Cerebellar cortex (tissue), 1 donor: ENCODE measurements around the gene TBC1D16.

Source experiments
- DNase-seq: peaks from one replicate; pipeline ENCODE4 v3.0.0-alpha.2; 2015; ENCODE audit warnings: low spot score

Gene TBC1D16

GRCh38 chr17:79926142-79926604, 109.5 kb downstream of the TBC1D16 start:
- DNase-seq, result no peak

- DNase-seq, result peak; percentile 11
Observed at GRCh38 chr17:79925242-79925957, 110.3 kb downstream of the TBC1D16 start.

- no peak for DNase-seq
Observed at GRCh38 chr17:79924639-79924976, 111.1 kb downstream of the TBC1D16 start.

GRCh38 chr17:79923974-79924638, 111.6 kb downstream of the TBC1D16 start:
- DNase-seq, result peak; percentile 62

- no peak for DNase-seq
Observed at GRCh38 chr17:79922798-79923197, 112.9 kb downstream of the TBC1D16 start.

DNA sequence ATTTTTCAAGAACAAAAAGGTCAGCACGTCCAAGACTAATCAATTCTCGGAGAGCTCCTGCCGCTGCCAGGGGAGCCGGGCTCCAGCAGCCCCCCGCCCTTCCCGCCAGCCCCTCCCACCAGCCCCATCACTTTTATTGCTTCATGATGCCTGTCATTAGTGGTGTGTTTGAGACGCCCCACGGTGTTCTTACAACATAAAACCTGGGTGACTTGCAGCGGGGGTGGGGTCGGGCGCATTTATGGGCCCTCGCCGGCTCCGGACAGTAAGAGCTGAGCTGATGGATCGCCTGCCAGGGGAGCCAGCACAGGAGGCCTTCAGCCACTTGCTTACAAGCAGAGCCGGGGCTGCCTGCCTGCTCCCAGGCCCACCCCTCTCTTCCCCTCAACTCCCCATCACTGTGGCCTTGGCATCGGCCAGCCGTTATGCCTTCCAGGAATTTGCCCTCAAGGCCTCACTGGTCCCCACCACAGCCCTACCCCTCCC, 113.5 kb downstream of the TBC1D16 start:
- no peak for DNase-seq

GRCh38 chr17:79921411-79922115, 114.1 kb downstream of the TBC1D16 start:
- DNase-seq, result no peak

- DNase-seq, result no peak
Observed at GRCh38 chr17:79920751-79921410, 114.8 kb downstream of the TBC1D16 start.

DNA sequence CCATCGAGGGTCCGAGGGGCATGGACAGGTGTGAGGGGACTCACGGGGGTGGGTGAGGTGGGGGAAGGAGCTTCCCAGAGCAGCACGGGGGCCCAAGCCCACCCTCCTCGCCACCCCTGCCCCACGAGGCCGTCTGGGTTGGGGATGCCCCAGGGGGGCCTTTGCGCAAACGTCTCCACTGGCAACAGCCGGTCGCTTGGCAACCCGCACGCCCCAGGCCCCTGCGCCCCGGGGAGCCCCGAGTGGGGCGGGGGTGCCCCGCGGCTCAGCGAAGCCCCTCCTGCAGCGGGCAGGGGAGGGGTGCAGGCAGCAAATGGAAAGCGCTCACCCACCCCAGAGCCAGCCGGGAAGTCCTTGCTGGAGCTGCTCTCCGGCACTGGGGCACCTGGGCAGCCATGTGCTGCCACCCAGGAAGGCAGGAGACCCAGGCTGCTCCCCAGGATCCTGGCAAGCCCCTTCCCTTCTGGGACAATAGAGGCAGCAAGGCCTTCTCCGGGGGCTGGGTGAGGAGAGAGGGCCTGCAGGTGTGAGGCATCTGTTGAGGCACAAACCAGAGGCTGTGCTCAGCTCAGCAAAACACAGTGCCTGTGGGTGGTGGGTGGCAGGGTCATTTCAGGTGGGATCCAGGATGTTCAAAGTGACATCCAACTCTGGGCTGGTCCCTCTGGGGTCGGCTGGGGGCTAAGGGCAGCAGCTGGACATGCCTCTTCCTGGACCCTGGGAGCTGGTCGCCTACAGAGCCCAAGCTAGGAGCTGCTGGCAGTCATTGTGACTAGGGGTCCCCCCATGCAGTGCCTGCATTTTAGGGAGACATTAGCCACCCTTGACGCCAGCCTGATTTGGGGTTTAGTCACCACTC, 115.6 kb downstream of the TBC1D16 start:
- DNase-seq, result no peak

GRCh38 chr17:79919164-79919585, 116.5 kb downstream of the TBC1D16 start:
- DNase-seq, result peak; percentile 15

DNA sequence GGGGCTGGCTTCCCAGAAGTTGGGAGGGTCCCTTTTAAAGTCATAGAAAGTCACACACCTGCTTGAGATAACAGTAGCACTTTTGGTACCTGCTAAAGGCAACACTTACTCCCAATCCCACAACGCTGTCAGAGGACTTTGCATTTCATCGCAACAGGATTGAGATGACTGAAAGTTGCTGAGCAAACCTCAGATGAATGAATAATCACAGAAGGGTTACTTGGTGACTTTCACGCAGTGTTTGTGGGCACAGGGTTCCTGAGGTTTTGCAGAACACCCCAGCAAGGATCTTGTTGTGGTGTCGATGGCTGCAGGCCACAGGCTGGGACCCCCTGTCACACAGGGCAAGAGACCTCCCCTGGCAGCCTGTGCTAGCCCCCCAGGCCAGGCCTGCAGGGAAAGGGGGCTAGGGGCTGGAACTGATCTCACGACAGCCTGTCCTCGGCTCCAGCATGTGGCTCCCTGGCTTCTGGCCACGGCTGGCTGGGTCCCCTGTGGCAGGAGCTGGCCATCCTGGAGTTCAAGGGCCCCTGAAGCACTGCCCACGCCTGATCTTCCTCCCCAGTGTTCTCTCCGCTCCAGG, 117.0 kb downstream of the TBC1D16 start:
- no peak for DNase-seq

DNA sequence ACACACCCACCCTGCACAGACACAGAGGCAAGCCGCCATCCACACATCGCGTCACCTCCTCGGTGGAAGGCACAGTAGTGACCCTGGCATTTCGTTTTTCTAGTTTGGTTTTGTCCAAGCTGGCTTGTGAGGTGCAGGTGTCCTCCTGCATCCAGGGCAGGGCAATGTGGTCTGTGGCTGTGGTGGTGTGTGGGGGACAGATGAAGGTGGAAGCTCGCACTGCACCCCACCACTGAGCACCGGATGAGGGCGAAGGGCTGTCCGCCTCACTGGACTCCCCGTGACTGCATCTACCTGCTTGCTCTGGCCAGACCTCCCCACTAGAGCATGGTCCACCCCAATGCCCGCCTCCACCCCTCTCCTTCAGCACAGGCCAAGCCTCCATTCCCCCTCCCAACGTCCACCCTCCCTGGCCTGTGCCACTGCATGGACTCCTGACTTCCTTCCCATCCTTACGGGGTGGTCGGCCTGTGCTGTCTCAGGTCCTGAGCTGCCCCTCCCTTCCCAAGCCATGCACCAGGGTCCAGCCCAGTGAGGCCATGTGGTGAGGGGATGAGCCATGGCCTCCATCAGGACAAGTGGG, 117.7 kb downstream of the TBC1D16 start:
- no peak for DNase-seq

- DNase-seq, result no peak
Observed at GRCh38 chr17:79916991-79917901, 118.4 kb downstream of the TBC1D16 start.

GRCh38 chr17:79916506-79916905, 119.2 kb downstream of the TBC1D16 start:
- DNase-seq, result no peak

DNA sequence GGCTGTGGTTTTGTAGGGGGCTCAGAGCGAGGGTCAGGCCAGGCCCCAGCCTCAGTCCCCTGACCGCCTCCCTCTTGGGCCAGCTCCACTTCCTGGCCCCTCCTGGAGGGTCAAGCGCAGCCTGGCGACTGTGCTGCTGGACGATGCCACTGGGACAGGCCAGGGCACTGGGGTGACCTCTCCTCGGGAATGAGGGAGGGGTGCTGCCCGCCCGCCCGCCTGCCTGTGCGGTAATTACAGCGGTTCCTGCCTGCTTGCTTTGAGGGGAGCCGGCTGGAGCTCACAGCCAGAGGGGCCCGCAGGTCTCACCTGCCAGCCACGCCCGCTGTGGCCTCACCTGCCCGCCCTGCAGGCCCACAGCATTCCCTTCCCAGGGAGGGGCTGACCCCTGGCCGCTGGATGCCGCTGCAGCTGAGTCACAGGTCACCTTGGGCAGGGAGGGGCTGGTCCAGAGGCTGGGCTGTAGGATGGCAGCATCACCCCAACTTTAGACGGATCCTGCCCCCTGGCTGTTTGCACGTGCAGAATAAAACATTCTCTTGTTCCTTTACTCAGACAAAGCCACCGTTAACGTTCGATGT, 119.7 kb downstream of the TBC1D16 start:
- DNase-seq, result peak; percentile 16

GRCh38 chr17:79914813-79915740, 120.6 kb downstream of the TBC1D16 start:
- DNase-seq, result no peak

DNA sequence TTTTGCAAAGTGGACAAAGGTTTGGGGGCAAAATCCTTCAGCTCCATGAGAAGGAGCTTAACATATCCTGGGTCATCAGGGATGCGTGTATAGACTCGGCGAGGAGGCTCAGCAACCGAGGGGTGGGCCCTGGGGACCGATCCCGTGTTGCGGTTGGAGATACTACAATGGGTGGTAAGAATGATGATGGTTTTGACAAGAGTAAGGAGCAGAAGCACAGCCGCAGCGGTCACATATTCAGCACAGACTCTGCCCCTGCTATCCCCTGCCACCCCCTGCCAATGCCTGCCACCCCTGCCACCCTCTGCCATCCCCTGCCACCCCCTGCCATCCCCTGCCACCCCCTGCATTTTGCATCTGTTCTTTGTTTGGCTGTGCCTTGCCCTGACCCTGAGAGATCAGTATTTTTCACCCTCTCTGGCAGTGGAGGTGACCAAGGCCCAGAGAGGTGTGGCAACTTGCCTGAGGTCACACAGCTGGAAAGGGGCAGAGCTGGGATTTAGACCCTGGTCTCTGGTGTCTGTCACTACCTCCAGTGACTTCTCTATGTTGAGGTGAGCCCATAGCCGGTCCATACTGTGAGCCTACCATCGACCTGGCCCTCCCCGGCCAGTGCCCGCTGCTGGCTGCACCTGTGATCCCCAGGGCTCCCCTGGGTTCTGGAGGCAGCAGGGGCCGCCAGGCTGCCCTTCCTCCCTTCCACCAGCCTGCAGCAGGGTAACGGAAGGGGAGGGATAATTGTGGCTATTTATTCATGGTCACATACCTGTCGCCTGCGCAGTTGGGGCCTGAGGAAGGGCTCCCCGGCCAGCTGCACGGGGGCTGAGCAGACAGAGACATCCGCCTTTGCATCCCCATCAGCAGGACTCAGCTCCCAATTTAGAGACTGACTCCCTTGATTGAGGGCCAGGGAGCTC, 121.5 kb downstream of the TBC1D16 start:
- no peak for DNase-seq
